ENCODE measurements around the gene FYN. TPM values are rescaled to one million over a fixed set of nuclear protein-coding genes. Genes with fewer than 3 reads are reported as not detected.

Gene FYN
- total and polyA plus RNA-seq, 2 of the 4 experiments (the other 2 are of a cell fraction) = 30.8 to 36.4 TPM

- no peak for TF ChIP-seq ELK1 (IDR thresholded peaks at IDR 0.05; ENCODE audit: borderline replicate concordance, low read depth, low read length)
- TF ChIP-seq POLR2A (IDR thresholded peaks at IDR 0.05; ENCODE audit: low read depth, low read length) = no peak
- no peak for TF ChIP-seq RFX5 (IDR thresholded peaks at IDR 0.05; ENCODE audit: low read depth, low read length)
- no peak for TF ChIP-seq BHLHE40 (IDR thresholded peaks at IDR 0.05; ENCODE audit: low read depth, low read length)
- TF ChIP-seq MAFK (IDR thresholded peaks at IDR 0.05; ENCODE audit: low read depth, low read length) = no peak
- no peak for TF ChIP-seq MAZ (IDR thresholded peaks at IDR 0.05; ENCODE audit: borderline replicate concordance, low read depth, low read length)
- TF ChIP-seq RCOR1 (IDR thresholded peaks at IDR 0.05; ENCODE audit: insufficient replicate concordance, low read length) = no peak
- TF ChIP-seq CEBPB (IDR thresholded peaks at IDR 0.05; ENCODE audit: low read depth, low read length) = no peak
- no peak for TF ChIP-seq USF2 (IDR thresholded peaks at IDR 0.05; ENCODE audit: low read depth, low read length)
- TF ChIP-seq CHD1 (IDR thresholded peaks at IDR 0.05; ENCODE audit: low read depth, low read length) = no peak
- TF ChIP-seq RAD21 (IDR thresholded peaks at IDR 0.05; ENCODE audit: low read length) = no peak
- no peak for TF ChIP-seq MXI1 (IDR thresholded peaks at IDR 0.05; ENCODE audit: borderline replicate concordance, low read depth, low read length)
- TF ChIP-seq NFE2L2 (IDR thresholded peaks at IDR 0.05; ENCODE audit: low read depth, low read length) = no peak
- no peak for TF ChIP-seq CTCF (conservative IDR thresholded peaks at IDR 0.05; ENCODE audit: low read depth, low read length)
- TF ChIP-seq FOS (IDR thresholded peaks at IDR 0.05; ENCODE audit: low read depth, low read length) = no peak; the same call in 1 of the 2 replicates
- POLR2A ChIA-PET (ENCODE audit: unreplicated experiment) = no interaction called here
- Histone ChIP-seq H2BK5ac (ENCODE audit: low read depth, low read length, poor library complexity, severe bottlenecking) (no peak overlapping the region), H3K4me3 (ENCODE audit: insufficient read depth, low read depth, low read length) (no peak overlapping the region), H3K56ac (ENCODE audit: extremely low read depth, insufficient read depth, low read length) (no peak overlapping the region), H4K91ac (ENCODE audit: insufficient read depth, low read depth, low read length) (no peak overlapping the region), H3K9me1 (ENCODE audit: insufficient read depth, low read length) (peaks cover 14% of the 10 kb centered on the region), H3K9ac (ENCODE audit: low read depth, low read length) (no peak overlapping the region), H2BK120ac (ENCODE audit: low read depth, low read length) (no peak overlapping the region), H2BK15ac (ENCODE audit: low read depth, low read length) (no peak overlapping the region), H3K23ac (ENCODE audit: low read depth, low read length) (no peak overlapping the region), H3K4me2 (ENCODE audit: low read depth, low read length) (no peak overlapping the region), H4K8ac (ENCODE audit: low read depth in 2 of 2, low read length in 2 of 2) (no peak overlapping the region), H3K27ac (ENCODE audit: insufficient read depth, low read length) (no peak overlapping the region), H3K14ac (replicated peaks; ENCODE audit: low read depth, low read length) (peak overlapping the region; percentile 26; the same call in 1 of the 2 replicates), H4K20me1 (ENCODE audit: insufficient read depth, low read length) (peaks cover 11% of the 10 kb centered on the region; the same call in 1 of the 2 replicates), H3K79me1 (ENCODE audit: low read depth in 1 of 2, low read length in 2 of 2) (peaks cover 13 to 34% of the 10 kb centered on the region in 2 experiments), H4K5ac (ENCODE audit: low read depth, low read length) (no peak overlapping the region), H2BK20ac (ENCODE audit: low read depth, low read length) (no peak overlapping the region), H3K4ac (ENCODE audit: low read depth, low read length) (0 out of 2 replicates have a peak overlapping the region, but pooled peaks have one; percentile 15), H2AK5ac (ENCODE audit: low read depth, low read length) (peak overlapping the region; percentile 24; the same call in 1 of the 2 replicates), H2AFZ (replicated peaks; ENCODE audit: low read length, poor library complexity) (peak overlapping the region; percentile 69), H2AK9ac (replicated peaks; ENCODE audit: low read depth, low read length, poor library complexity) (no peak overlapping the region), H3K27me3 (ENCODE audit: control insufficient read depth, insufficient read depth, low read length) (no peaks in the 10 kb centered on the region), H3K9me3 (ENCODE audit: control insufficient read depth, insufficient read depth, low read length) (no peaks in the 10 kb centered on the region), H3K18ac (ENCODE audit: low read depth, low read length) (no peak overlapping the region), H3K36me3 (ENCODE audit: control insufficient read depth, insufficient read depth, low read length) (no peaks in the 10 kb centered on the region), H3K4me1 (ENCODE audit: control insufficient read depth, insufficient read depth, low read length) (peaks cover 23% of the 10 kb centered on the region)
- DNase-seq = peak; percentile 36
- WGBS, 2 experiments (ENCODE audit: extremely low coverage in 2 of 2, insufficient read length in 1 of 2) = no CpG with 5 or more reads among the region's 11 CpGs
- BruUV-seq (replicated peaks) = no TSS peak
- CTCF ChIA-PET = no interaction called here
- in situ Hi-C loops (cut with MboI; ENCODE audit: low sequenced_read_pairs) = no loop called here
- ATAC-seq (ENCODE audit: low read depth) = no peak; the same call in 1 of the 2 replicates
- intact Hi-C loops (cut with micrococcal nuclease) = loop anchor here (5.0 to 10.0 kb wide), 2 partner anchors 73 to 75 kb away; partner anchors contain the start of gene FYN
- dilution Hi-C loops (cut with HindIII; ENCODE audit: low sequenced_read_pairs, unreplicated experiment) = no loop called here
Observed at GRCh38 chr6:111799576-111800258, 73.5 kb downstream of the FYN start.

Measured in IMR-90 (cell line).